TTC549 (cell line): ENCODE measurements around the gene RXRB.

ENCODE experiments used
- FAIRE-seq: peaks from 2 replicates; lab custom pipeline; 2012; peaks lifted over from hg19 to GRCh38; lab: Jason Lieb, UNC

Gene RXRB

DNA sequence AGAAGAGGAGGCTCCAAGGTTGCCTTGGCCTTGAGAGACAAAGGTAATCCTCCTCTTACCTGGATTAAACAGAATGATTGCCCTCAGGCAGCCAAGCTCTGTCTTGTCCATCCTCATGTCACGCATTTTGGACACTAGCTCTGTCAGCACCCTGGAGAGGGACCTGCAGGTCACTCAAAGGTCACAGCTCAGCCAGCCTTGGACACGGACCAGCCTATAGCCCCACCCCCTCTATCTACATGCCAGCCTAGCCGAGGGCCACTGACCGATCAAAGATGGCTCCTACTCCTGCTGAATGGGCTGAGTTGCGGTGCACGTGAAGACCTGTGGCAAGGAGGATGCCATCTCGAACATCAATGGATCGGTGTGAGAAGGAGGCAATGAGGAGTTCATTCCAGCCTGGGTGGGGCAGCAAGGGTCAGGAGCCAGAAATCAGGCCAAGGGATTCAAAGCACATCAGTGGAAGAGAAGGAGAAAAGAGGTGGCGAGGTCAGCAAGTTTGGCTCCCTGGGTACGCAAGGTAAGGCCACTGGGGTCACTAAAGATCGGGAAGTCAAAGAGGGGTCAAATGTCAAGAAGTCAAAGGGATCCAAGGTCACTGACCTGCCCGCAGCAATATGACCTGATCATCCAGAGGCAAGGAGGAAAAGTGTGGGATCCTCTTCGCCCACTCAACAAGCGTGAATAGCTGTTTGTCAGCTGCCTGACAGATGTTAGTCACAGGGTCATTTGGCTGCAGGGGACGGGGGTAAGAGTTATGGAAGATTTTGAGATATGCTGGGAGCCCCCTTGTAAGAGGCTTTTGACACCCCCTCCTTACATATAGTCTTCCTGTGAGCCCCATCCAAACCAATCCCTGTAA is 4.9 kb downstream of the RXRB start:
- no peak for FAIRE-seq

GRCh38 chr6:33194431-33194979 is 6.0 kb downstream of the RXRB start:
- no peak for FAIRE-seq

- FAIRE-seq = no peak
Observed at GRCh38 chr6:33193619-33194018, 6.8 kb downstream of the RXRB start.

DNA sequence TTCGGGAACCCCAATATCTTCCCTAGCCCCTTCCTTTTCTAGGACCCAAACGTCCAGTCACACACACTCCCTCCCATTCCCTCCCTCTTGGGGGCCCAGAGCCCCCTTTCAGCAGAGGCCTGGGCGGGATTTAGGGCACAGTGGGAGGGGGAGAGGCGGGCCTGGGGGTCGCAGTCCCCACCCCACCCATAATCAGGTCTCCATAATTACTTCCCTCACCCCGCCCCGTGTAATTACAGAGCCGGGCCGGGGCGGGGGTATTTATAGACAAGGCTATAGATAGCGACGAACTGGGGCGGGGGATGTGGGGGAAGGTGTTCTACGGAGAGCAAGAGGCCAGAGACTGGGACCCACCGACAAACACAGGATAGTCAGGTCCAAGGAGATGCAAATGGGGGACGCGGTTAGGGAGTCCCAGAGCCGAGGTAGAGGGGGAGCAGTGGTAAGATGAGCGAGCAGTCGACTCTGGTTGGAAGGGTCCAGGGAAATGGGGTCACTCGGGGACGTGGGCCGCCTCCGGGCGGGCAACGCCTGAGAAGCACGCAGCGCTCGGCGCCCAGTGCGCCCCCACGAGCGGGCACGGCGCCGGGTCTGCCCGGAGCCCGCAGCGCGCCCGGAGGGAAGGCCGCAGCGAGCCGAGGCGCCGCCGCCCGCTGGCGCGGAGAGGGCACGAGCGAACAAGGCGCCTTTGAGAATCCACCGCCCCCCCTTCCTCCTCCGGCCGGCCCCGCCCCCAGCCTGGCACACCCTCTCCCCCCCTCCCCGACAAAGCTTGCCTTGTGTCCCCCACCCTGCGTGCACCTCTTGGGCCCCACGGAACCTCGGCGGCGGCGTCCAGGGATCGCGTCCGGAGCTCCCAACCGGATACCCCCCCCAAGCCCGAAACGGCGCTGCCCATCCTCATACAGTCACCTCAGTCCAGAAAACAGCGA is 7.5 kb downstream of the RXRB start:
- FAIRE-seq = no peak

DNA sequence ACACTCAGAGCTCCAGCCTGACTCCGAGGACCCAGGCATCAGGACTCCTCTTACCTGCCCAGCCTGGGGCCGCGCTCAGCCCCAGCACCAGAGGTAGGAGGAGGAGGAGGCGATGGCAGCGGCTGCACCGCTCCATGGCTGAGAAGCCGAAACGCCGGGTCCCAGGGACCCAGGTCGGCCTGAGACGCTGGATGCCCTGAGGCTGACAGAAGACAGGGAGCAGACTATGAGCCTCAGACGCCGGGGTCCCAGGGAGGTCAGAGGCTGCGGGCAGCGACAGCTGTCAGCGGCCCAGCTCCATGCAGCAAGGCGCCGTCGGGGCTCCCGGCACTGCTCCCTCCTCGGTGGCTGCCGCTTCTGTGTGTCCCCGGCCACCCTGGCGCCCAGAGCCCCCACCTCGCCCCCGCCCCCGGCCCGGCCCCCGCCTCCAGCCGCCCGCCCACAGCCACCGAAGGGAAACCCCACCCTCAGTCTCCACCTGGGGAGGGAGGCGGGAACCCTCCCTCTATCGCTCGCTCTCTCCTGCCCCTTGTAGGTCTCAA is 8.3 kb downstream of the RXRB start, which contains the start of gene COL11A2:
Gene COL11A2 (minus strand): TSS at position 363 of the 542 bp plus-strand sequence. CDS start 227 bp downstream, at position 136.
- no peak for FAIRE-seq

DNA sequence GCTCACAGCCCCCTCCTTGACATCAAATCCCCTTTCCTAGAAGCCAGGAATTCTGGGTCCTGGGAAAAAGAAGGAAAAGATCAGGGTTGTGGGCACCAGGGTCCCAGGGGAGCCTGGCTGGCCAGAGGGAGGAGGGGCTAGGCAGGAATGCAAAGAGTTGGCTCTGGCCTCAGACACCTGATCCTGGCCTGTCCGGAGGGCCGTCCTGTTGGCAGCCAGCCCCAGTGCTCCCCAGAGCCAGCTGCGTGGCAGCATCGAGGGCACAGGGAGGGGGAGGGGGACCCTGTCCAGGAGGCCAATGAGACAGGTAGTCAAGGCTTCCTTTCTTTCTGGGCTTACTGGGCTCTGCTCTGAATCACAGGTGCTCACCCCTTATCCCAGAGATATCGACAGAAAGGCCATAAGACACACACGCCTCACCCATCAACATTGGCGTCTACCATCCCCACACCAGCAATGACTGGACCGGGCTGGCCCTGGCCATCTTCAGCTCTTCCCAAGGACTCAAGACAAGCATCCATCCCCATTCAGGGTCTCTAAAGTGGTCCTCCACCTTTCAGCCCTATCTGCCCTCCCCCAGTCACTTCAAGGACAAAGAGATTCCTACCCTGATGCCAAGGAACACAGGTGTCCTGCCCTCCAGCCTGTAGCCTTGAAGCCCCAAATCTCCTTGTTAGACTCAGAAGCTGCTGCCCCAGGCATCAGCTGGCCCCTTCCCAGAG is 8.9 kb downstream of the RXRB start:
- FAIRE-seq = no peak

DNA sequence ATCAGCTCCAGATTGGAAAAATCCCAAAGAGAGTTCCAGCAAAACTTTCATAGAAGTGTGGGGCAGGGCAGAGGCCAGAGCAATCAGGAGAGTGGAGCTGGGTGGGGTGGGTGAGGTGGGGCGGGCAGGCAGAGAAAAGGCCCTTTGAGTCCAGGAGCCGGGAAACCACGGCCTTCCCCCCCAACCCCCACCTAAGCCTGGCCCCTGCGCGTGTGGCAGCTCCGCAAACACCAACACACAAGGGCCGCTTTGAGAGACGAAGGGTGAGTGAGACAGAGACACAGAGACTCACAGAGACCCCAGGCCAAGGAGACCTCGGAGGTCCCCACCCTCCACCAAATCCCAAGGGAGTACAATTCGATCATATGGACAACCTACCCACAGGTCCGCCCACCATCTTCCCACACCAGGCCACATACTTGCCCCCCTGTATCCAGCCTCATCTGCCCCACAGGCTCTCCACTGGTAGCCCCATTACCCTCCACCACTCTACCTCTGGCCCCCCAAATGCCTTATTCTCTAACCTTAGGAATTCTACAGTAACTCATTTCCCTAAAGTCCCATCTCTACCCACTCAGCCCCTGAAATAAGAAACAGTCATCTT is 9.9 kb downstream of the RXRB start:
- no peak for FAIRE-seq

DNA sequence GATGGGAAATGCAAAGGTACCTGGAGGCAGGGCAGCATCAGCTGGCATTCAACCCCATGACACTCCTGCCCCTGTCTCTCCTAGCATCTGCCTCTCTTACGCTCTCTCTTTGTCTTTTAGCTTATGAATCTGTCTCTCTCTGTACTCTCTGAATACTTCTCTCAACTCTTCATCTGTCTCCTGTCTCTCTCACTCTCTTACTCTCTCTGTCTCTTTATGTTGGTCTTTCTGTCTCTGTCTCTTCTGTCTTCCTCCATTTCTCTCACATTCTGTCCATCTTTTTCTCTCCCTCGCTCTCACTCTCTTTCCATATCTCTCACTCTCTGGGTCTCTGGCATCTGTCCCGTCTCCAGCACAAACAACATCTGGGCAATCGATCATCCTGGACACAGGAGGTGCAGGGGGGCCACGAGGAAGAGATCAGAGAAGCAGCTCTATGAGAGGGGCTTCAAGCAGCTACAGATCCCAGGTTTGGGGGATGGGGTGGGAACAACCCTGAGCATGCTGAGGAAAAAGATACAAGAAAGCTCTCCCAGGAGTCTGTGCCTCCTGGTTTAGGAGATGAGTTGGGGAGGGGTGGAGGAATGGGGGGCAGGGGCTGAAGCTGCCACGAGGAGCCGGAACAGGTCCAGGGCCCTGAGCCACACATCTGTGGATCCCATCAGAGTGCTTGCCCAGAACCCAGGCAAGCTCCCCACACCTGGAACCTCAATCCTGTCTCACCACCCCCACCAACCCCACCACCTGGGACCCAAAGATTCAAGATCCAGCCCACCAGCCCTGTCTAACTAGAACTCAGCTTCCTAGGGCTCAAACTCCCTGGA is 10.6 kb downstream of the RXRB start:
- FAIRE-seq = no peak

- FAIRE-seq = no peak
Observed at GRCh38 chr6:33189164-33189563, 11.3 kb downstream of the RXRB start.

DNA sequence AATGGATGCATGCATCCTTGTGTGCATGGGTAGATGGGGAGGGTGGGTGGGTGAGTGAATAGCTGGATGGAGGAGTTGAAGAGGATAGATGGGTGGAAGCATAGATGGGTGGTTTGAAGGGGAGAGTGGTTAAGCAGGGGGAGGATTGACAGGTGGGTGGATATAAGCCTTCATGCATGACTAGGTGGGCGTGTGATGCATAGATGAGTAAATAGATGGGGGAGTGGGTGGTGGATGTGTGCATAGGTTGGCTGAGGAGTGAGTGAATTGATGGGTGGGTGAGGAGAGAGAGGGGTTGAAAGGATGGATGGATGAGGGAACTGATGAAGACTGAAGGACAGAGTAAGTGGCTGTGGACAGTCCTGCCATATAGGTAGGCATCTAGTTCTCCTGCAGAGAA is 12.7 kb downstream of the RXRB start:
- FAIRE-seq = no peak

DNA sequence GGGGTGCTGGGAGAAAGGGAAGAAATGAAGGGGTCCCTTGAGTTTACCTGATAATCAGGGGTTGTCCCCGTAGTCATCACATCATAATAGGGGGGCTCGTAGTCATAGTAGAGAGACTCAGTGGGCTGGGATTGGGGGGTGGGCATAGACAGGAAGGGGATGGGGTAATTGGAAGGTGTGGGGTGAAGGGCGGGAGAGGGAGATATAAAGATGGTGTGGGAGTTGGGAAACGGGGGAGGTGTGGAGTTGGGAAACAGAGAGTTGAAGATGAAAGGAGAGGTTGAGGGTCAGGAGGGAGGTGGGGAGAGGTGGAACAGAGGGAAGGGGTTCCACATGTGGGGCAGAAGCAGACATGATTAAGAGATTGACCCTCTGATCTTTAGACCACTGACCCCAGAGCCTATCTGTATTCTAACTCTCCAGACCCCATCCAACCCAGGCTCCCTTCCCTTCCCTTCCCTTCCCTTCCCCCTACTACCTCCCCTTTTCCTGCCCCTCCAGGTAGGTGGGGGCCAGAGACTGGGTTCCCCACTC is 14.7 kb downstream of the RXRB start:
- FAIRE-seq = no peak

- no peak for FAIRE-seq
Observed at GRCh38 chr6:33185190-33185589, 15.3 kb downstream of the RXRB start.

- FAIRE-seq = no peak
Observed at GRCh38 chr6:33183071-33183683, 17.3 kb downstream of the RXRB start.

DNA sequence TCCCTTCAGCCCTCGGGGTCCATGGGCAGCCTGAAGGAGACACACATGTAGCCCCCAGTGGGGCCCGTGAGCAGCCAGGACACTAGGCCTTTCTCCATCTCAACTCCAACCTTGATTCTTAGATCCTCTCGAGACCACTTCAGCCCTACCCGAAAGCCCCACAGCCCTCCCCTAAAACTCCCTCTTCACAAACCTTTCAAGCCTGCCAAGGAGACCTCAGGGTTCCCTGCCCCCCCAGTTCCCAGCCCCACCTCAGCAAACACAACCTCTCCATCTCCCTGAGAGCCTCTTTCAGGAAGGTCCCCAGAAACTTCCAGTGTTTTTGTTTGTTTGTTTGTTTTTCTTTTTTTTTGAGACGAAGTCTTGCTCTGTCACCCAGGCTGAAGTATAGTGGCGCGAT is 19.3 kb downstream of the RXRB start:
- no peak for FAIRE-seq

GRCh38 chr6:33178755-33179475 is 21.6 kb downstream of the RXRB start:
- FAIRE-seq = no peak

- FAIRE-seq = no peak
Observed at GRCh38 chr6:33177552-33178446, 22.7 kb downstream of the RXRB start.

- no peak for FAIRE-seq
Observed at GRCh38 chr6:33176906-33177305, 23.6 kb downstream of the RXRB start.
